IMR-90 (cell line): ENCODE data around the gene AURKA. TPM values are rescaled to one million over a fixed set of nuclear protein-coding genes. Genes with fewer than 3 reads are reported as not detected.

Experiments used
- ATAC-seq: fragments of 200-7000 bp; cut with Tn5 transposase; 2 replicates; pipeline ENCODE4 v1.9.1; 2020; ENCODE audit warnings: low read depth, mild to moderate bottlenecking, moderate library complexity
- BruUV-seq: library from RNA; stranded (reverse); fragments of 400-500 nt; replicated peaks from 2 replicates; lab custom pipeline; 2021; lab: Mats Ljungman, UMichigan
- CTCF ChIA-PET: fragments of 300-600 bp; formaldehyde crosslinking; extraction: SDS; loops from one replicate; lab custom pipeline; 2021; ENCODE audit warnings: antibody characterized with exemption; lab: Yijun Ruan, JAX
- POLR2A ChIA-PET: fragments of 300-600 bp; sonication (Branson Sonifier 250); formaldehyde crosslinking; loops from one replicate; lab custom pipeline; 2022; ENCODE audit warnings: antibody characterized with exemption; ENCODE audit not compliant: unreplicated experiment; lab: Charles Lee
- DNase-seq: peaks from one replicate; pipeline ENCODE4 v3.0.0; 2013
- H2AFZ ChIP-seq: replicated peaks from 2 replicates; pipeline ENCODE3; 2013; ENCODE audit warnings: low read length, mild to moderate bottlenecking; ENCODE audit not compliant: poor library complexity
- H2AK5ac ChIP-seq: 2 replicates; pipeline ENCODE4 v1.6.1; 2013; ENCODE audit warnings: low read depth, low read length, inconsistent platforms
- H2AK9ac ChIP-seq: replicated peaks from 2 replicates; pipeline ENCODE3; 2013; ENCODE audit warnings: mild to moderate bottlenecking, low read depth, low read length, moderate library complexity; ENCODE audit not compliant: poor library complexity
- H2BK120ac ChIP-seq: 2 replicates; pipeline ENCODE4 v1.6.1; 2013; ENCODE audit warnings: low read depth, low read length, inconsistent platforms
- H2BK15ac ChIP-seq: 3 replicates; pipeline ENCODE4 v1.6.1; 2013; ENCODE audit warnings: low read depth, low read length, inconsistent platforms
- H2BK20ac ChIP-seq: 2 replicates; pipeline ENCODE4 v1.6.1; 2013; ENCODE audit warnings: low read depth, mild to moderate bottlenecking, inconsistent platforms, low read length, moderate library complexity
- H2BK5ac ChIP-seq: 2 replicates; pipeline ENCODE4 v1.6.1; 2013; ENCODE audit warnings: mild to moderate bottlenecking, low read depth, low read length, inconsistent platforms; ENCODE audit not compliant: poor library complexity, severe bottlenecking
- H3K14ac ChIP-seq: replicated peaks from 2 replicates; pipeline ENCODE4 v1.6.1; 2013; ENCODE audit warnings: low read depth, low read length, inconsistent platforms
- H3K18ac ChIP-seq: 2 replicates; pipeline ENCODE4 v1.6.1; 2013; ENCODE audit warnings: low read depth, low read length, control low read depth
- H3K23ac ChIP-seq: 2 replicates; pipeline ENCODE4 v1.6.1; 2013; ENCODE audit warnings: low read depth, low read length, inconsistent platforms
- H3K27ac ChIP-seq: 2 replicates; pipeline ENCODE4 v1.5.1; 2013; ENCODE audit warnings: mild to moderate bottlenecking, control low read depth, low read length; ENCODE audit not compliant: insufficient read depth
- H3K27me3 ChIP-seq: 2 replicates; pipeline ENCODE4 v1.6.1; 2013; ENCODE audit warnings: low read length; ENCODE audit not compliant: control insufficient read depth, insufficient read depth
- H3K36me3 ChIP-seq: 2 replicates; pipeline ENCODE4 v1.6.1; 2013; ENCODE audit warnings: low read length, mixed read lengths; ENCODE audit not compliant: control insufficient read depth, insufficient read depth
- H3K4ac ChIP-seq: 2 replicates; pipeline ENCODE4 v1.6.1; 2013; ENCODE audit warnings: low read depth, low read length, inconsistent platforms
- H3K4me1 ChIP-seq: 2 replicates; pipeline ENCODE4 v1.6.1; 2013; ENCODE audit warnings: low read length, mixed read lengths; ENCODE audit not compliant: control insufficient read depth, insufficient read depth
- H3K4me2 ChIP-seq: 2 replicates; pipeline ENCODE4 v1.6.1; 2013; ENCODE audit warnings: low read depth, mild to moderate bottlenecking, control low read depth, low read length, moderate library complexity
- H3K4me3 ChIP-seq: 2 replicates; pipeline ENCODE4 v1.5.1; 2013; ENCODE audit warnings: low read depth, mild to moderate bottlenecking, control low read depth, low read length, moderate library complexity; ENCODE audit not compliant: insufficient read depth
- H3K56ac ChIP-seq: 2 replicates; pipeline ENCODE4 v1.6.1; 2013; ENCODE audit warnings: low read length, inconsistent platforms; ENCODE audit not compliant: insufficient read depth; ENCODE audit errors: extremely low read depth
- H3K79me1 ChIP-seq, 2 experiments: 2 replicates each; pipeline ENCODE4 v1.6.1; 2013; ENCODE audit warnings: low read length in 2 of 2, inconsistent platforms in 1 of 2, low read depth in 1 of 2
- H3K9ac ChIP-seq: 2 replicates; pipeline ENCODE4 v1.6.1; 2013; ENCODE audit warnings: low read depth, low read length, control low read depth
- H3K9me1 ChIP-seq: 2 replicates; pipeline ENCODE4 v1.6.1; 2013; ENCODE audit warnings: low read length, inconsistent platforms; ENCODE audit not compliant: insufficient read depth
- H3K9me3 ChIP-seq: 2 replicates; pipeline ENCODE4 v1.6.1; 2013; ENCODE audit warnings: low read length; ENCODE audit not compliant: control insufficient read depth, insufficient read depth
- H4K20me1 ChIP-seq: 2 replicates; pipeline ENCODE4 v1.6.1; 2013; ENCODE audit warnings: low read length, inconsistent platforms; ENCODE audit not compliant: insufficient read depth
- H4K5ac ChIP-seq: 2 replicates; pipeline ENCODE4 v1.6.1; 2013; ENCODE audit warnings: mild to moderate bottlenecking, low read depth, low read length, control low read depth
- H4K8ac ChIP-seq, 2 experiments: 2 replicates each; pipeline ENCODE4 v1.6.1; 2013; ENCODE audit warnings: low read depth in 2 of 2, low read length in 2 of 2, control low read depth in 1 of 2, inconsistent platforms in 1 of 2
- H4K91ac ChIP-seq: 2 replicates; pipeline ENCODE4 v1.6.1; 2013; ENCODE audit warnings: low read depth, low read length, inconsistent platforms; ENCODE audit not compliant: insufficient read depth
- MAFK ChIP-seq: IDR thresholded peaks from 2 replicates; pipeline ENCODE4 v1.6.1; 2012; ENCODE audit warnings: low read depth, low read length, improper control_type of control experiment
- POLR2A ChIP-seq: IDR thresholded peaks from 2 replicates; pipeline ENCODE4 v1.6.1; 2012; ENCODE audit warnings: mild to moderate bottlenecking, low read depth, low read length
- WGBS, 2 experiments: methylation state at CpG; one replicate each; pipeline versions ENCODE4 v1.1.5 to v1.1.7; 2013; ENCODE audit warnings: missing lambda C conversion rate in 2 of 2; ENCODE audit not compliant: insufficient read length in 1 of 2; ENCODE audit errors: extremely low coverage in 2 of 2; 5-methylcytosine and 5-hydroxymethylcytosine counted together
- dilution Hi-C: fragments of 300-500 bp; cut with HindIII; formaldehyde crosslinking; loops from one replicate; pipeline ENCODE4 v1.14.3; 2018; ENCODE audit warnings: low sequenced_read_pairs; ENCODE audit not compliant: unreplicated experiment
- in situ Hi-C: fragments of 300-500 bp; cut with MboI; formaldehyde crosslinking; loops from 3 replicates; pipeline ENCODE4 v1.14.3; 2019; ENCODE audit warnings: low sequenced_read_pairs, inconsistent platforms, mixed read lengths
- intact Hi-C: fragments of 100-400 bp; cut with micrococcal nuclease; formaldehyde crosslinking; loops from 2 replicates; pipeline ENCODE4 v1.10.0; 2022
- polyA plus RNA-seq, 3 experiments: library from polyadenylated mRNA; depleted of rRNA; stranded (reverse); fragments of >200 nt; gene quantifications; 2 replicates each; pipeline ENCODE4 v1.2.3, GENCODE V29; 2012; ENCODE audit warnings: low replicate concordance in 1 of 3
- total RNA-seq: library from RNA; depleted of rRNA; stranded (reverse); fragments of >200 nt; gene quantifications from 2 replicates; pipeline ENCODE4 v1.2.3, GENCODE V29; 2012

The AURKA gene
- total and polyA plus RNA-seq, 2 of the 4 experiments (the other 2 are of a cell fraction) = 68.0 to 83.3 TPM

DNA sequence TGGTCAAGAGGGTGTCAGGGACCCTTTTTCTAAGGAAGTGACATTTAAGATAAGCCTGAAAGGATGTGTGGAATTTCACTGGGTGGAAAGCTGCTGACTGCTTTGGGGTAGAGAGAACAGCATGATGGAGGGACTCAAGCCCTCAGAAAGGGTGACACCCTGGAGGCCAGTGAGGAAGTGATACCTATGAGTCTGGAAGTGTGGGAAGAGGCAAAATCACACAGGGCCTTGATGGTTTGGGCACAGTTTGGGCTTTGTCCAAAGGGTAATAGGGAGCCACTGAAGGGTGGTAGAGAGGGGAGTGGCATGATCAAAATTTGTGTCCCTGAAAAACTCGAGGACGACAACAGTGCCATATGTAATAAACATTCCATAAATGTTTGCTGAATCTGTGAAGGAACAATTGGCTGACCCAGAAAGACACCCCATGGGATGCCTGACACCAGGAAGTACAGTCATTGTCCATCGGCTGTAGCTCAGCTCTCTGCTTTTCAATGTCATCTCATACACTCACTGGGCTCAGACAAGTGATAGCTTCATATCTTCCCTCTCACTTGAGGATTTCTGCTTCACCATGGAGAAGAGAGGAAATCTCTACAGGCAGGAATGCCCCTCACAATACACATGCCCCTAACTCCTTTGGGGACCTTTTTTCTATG, 41.3 kb upstream of the AURKA start:
- H4K91ac ChIP-seq = peak overlapping the region; percentile 93
- H4K5ac ChIP-seq = peak overlapping the region; percentile 100
- ChIA-PET POLR2A (interaction anchor here (1.0 to 1.2 kb wide), 2 partner anchors 19 to 20 kb away, joined by 3 to 5 read pairs; no protein-coding TSS in a partner anchor), CTCF (interaction anchor here (1.5 kb wide), 1 partner anchor 15 kb away, joined by 4 read pairs; no protein-coding TSS in a partner anchor)
- H3K36me3 ChIP-seq = peaks cover 10% of the 10 kb centered on the region; the same call in 1 of the 2 replicates
- BruUV-seq = no TSS peak
- H2BK120ac ChIP-seq = peak overlapping the region; percentile 91
- peak overlapping the region; percentile 94 for H3K56ac ChIP-seq
- H3K18ac ChIP-seq = peak overlapping the region; percentile 99
- peak overlapping the region; percentile 99 for H2BK15ac ChIP-seq
- TF ChIP-seq POLR2A (peak; percentile 54), MAFK (no peak)
- H2BK5ac ChIP-seq = peak overlapping the region; percentile 87
- peaks cover 19 to 60% of the 10 kb centered on the region in 2 experiments; a peak in 3 of 4 replicates for H3K79me1 ChIP-seq
- ATAC-seq (peak; percentile 28), DNase-seq (no peak)
- peak overlapping the region; percentile 96 to 98 for H4K8ac ChIP-seq
- peak overlapping the region; percentile 71 for H2BK20ac ChIP-seq
- dilution Hi-C loops = no loop called here
- no peak overlapping the region for H3K4me3 ChIP-seq
- H3K14ac ChIP-seq = peak overlapping the region; percentile 95
- H3K4me2 ChIP-seq = peak overlapping the region; percentile 9; the same call in 1 of the 2 replicates
- in situ Hi-C loops = no loop called here
- H3K4ac ChIP-seq = peak overlapping the region; percentile 98
- no CpG with 5 or more reads among the region's 3 CpGs for WGBS, 2 experiments
- intact Hi-C loops = no loop called here
- H2AK5ac ChIP-seq = peak overlapping the region; percentile 99
- H2AK9ac ChIP-seq = peak overlapping the region; percentile 26
- no peaks in the 10 kb centered on the region for H3K27me3 ChIP-seq
- peak overlapping the region; percentile 59 for H3K9ac ChIP-seq
- no peaks in the 10 kb centered on the region for H3K9me3 ChIP-seq
- H2AFZ ChIP-seq = peak overlapping the region; percentile 7
- peaks cover 31% of the 10 kb centered on the region for H3K9me1 ChIP-seq
- H3K4me1 ChIP-seq = peaks cover 36% of the 10 kb centered on the region
- H4K20me1 ChIP-seq = no peaks in the 10 kb centered on the region
- H3K27ac ChIP-seq = peak overlapping the region; percentile 100
- H3K23ac ChIP-seq = peak overlapping the region; percentile 88
